GM21367 (cell line): ENCODE measurements around the gene PDCD1.
"Not testable (repeated sequence)": the region's sequence is repeated elsewhere in the genome, so short reads cannot be mapped to it uniquely, and the experiment has no call there.

Experiments used
- ATAC-seq: cut with Tn5 transposase; IDR thresholded peaks from one replicate; pipeline ENCODE4 v1.9.1; 2021; ENCODE audit not compliant: unreplicated experiment

The PDCD1 gene

DNA sequence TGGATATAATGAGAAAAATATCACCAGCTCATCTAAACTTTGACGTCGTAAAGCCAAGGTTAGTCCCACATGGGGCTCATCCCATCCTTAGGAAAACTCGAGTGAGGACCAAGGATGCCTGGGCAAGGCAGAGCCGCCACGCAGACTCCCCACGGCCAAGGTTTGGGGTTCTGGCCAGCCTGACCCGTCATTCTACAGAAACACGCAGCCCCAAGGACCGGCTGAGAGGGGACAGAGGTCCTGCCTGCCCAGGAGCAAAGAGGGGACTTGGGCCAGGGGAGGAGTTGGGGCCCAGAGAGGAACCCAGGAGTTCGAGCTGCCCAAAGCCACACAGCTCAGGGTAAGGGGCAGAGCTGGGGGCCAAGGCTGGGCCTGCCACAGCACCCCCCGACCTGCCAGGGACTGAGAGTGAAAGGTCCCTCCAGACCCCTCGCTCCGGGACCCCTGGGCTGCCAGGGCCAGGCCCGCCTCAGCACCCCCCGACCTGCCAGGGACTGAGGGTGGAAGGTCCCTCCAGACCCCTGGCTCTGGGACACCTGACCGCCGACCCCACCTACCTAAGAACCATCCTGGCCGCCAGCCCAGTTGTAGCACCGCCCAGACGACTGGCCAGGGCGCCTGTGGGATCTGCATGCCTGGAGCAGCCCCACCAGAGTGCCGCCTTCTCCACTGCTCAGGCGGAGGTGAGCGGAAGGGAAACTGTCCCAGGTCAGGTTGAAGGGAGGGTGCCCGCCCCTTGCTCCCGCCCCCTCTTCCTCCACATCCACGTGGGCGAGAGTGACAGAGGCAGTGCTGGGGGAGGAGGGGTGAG is at the start of gene PDCD1:
PDCD1 (minus strand) TSS at position 689 of the 811 bp plus-strand sequence; CDS start at position 633, 56 bp downstream.
- no peak for ATAC-seq

DNA sequence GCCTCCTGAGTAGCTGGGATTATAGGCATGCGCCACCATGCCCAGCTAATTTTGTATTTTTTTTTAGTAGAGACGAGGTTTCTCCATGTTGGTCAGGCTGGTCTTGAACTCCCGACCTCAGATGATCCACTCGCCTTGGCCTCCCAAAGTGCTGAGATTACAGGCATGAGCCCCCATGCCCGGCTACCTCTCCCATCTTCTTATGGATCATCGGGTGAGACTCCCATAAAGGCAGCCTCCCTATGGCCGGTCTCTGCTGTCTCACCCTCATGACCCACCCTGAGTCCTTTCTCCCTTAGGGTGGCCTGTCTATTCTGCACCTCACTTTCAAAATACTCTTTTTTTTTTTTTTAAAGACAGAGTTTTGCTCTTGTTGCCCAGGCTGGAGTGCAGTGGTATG is 49.1 kb upstream of the PDCD1 start:
- ATAC-seq: not testable (repeated sequence)

DNA sequence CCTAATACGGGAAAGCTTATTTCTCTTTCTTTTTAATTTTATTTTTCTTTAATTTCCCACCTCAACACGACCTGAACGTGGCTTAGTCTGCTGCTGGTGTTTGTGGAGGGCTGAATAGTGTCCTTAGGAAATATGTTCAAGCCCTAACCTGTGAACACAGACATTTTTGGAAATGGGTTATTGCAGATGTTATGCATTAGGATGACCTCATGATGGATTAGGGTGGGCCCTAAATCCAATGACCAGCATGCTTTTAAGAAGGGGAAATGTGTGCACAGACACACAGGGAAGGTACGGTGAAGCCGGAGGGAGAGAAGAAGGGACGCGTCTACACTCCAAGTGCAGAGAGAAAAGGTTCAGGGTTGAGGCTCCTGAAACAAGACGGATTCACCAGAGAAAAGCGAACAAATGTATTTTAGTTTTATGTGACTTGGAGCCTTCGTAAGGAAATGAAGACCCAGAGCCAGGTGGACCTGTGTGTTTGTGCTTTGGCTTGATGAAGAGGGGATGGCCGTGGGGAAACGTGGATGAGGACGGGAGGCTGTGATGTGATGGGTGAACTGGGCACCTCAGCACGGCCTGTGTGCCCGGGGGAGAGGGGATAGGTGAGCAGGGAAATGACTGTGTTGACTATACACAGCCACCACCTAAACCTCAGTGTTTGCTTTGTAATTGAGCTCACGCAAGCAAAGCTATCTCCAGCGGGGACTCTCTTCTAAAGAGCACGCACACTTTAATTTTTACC is 48.3 kb upstream of the PDCD1 start:
- ATAC-seq: no peak

DNA sequence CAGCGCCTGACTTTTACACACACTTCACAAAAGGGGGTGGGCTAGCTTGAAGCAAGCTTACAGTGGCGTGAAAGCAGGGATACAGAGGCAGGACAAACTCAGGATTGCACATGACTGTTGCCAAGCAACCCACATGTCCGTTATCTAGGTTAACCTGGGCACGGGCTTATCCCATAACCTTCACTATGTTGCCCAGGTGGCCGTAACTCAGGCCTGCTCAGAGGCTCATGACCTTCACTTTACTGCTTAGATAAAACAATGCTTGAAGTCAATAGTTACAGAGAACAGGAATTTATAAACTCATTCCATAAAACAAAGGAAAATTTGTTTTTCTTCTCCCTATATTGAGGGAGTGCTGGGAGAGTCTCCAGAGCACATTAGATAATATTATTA is 47.7 kb upstream of the PDCD1 start:
- ATAC-seq: not testable (repeated sequence)

DNA sequence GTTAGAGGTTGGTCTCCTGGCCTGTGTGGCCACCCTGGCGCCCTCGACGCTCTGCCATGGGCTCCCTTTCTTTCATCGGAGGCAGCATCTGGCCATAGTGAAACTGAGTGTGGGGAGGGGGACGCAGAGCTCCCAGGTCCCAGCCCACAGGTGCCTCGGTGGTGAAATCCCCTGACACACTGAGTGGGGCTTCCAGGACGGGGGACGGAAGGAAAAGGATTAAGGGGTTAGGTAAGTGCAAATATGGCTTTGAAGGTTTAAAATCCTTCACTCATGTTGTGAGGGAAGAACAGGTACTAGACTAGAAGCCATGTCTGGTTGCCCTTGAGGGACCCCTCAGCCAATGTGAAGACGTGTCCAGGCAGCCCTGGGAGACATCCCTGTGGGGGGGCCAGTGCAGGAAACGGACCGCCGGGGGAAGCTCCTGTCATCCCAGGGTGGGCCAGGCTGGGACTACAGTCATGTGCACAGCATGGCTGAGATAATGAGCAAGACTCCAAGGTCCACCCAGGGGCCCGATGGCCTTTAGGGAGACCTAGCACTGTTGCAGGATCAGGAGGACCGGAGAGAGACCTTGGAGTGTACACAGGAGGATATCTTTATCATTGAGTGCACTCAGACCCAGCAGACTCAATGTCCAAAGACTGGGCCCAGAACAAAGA is 47.2 kb upstream of the PDCD1 start:
- no peak for ATAC-seq

DNA sequence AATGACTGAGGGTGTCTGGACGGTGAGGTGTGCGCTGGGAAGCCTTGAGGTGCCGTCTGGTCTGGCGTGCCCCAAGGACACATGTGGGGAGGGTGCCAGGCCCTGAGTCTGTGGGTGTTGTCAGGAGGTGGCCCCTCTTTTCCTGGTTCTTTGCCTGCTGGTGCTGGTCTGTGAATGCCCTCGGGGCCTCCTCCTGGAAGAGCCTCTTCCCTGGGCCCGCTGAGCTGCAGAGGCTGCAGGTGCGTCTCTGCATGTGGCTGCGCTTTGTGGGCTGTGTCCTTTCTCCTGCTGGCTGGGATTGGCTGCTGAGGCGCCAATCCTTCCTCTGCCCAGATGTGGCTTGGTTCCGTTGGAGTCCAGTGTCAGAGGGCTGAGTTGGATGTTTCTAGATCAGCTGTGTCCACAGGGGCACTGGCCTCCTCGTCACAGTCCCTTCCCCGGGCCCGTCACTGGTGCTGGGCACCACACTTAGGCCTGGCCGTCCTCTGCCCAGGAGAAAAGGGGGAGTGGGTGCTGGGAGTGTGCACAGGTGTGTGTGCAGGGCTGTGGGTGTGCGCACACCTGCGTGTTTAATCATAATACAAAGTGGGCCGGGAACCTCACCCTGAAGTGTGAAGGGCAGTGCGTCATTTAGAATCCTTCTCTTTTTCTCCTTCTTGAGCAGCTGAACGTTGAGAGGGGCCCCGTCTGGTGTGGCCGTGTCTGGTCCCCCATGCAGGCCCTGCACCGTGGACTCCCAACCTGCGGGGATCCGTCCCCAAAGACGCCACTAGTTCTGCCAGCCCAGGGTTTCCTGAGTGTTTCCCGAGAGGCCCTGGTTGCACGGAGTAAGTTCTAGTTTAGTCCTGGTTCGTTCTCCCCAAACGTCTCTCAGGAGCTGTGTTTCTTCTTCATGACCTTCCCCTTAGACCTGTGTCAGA is 46.4 kb upstream of the PDCD1 start:
- no peak for ATAC-seq

DNA sequence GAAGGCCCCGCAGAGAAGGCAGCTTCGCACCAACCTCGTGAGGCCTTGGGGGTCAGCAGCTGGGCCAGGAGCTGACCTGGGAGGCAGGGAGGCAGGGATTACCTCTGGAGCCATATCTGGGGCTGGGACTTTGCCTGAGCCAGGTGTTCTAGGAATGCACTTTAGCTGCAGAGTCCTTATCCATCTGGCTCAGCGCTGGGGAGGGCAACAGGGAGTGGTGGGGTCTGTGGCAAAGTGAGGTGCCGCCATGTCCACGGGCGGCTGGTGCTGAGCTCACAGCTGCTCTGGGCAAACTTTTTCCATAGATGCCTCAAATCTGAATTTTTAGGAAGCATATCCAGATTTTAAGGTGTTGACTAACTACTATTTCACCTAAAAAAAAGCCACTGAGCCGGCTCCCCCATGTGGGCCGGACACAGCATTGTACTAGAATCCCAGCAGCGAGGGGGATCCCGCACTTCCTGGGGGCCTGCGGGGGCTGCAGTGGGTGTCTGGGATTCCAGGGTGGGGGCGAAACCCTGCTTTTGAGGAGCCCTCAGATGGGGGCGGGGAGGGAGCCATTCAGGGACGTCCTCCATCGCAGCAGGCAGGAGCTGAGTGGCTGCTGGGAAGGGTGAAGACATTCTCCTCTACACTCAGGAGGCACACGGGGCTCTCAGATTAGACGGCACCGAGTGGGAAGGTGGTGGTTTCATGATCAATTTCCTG is 45.5 kb upstream of the PDCD1 start:
- ATAC-seq: no peak

DNA sequence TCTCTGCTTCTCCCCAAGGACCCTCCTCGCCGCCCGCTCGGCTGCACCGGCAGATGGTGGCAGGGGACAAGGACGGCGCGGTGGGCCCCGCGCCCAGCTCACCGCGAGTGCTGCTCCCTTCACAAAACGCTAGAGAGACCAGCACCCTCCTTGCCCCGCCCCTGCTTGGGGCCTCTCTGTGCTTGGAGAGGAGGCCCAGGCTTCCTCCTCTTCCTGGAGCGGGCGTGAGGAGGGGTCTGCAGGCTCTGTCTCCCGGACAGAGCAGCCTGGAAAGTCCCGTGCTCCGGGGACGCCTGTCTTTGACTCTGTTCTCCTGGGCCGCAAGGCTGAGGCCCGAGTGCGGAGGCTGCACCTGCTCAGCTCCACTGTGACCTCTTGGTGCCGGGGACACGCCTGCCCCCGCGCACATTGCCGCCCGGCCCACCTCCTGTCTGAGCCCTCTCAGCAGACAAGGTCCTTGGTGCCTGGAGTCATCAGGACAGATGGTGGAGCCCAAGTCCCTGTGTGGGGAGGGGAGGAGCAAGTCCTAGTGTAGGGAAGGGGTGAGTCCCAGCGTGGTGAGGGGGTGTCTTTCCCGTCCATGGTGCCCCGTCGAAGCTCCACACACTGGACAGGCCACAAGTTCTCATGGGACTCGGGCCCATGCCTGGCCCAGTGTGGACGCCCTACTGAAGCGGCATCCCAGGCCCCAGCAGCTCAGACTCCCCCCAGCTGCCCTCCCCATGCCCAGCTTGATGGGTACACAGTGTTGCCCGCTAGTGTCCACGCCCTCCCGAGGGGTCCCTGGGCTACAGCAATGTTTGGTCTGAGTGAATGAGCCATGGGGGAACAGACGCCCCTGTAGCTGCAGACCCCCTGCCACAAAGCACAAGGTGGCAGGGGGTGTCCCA is 44.7 kb upstream of the PDCD1 start:
- ATAC-seq: no peak

DNA sequence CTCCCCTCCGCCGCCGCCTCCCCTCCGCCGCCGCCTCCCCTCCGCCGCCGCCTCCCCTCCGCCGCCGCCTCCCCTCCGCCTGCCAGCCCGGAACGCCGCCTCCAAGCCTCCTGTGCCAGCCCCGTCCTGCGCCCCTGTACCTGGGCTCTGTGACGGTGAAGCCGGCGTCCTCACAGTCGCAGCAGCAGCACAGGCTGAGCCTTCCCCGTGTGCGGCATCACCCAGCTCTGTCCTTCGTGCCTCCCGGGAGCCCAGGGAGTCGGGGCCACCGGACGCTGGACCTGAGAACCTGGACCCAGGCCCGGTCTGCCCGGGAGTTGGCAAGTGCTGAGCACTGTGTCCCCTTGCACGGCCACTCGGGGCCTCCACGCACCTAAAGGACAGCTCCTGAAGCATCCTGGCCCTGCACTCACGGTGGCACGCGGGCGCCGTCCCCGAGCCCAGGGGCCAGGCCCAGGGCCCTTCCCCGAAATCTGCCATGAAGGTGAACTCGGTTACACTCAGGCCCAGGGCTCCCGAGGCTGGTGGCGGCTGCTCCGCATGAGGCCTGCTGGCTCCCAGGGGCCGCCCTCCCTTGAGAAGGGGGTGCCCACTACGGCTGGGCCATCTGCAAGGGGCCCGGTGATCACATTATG is 43.8 kb upstream of the PDCD1 start:
- ATAC-seq: no peak

DNA sequence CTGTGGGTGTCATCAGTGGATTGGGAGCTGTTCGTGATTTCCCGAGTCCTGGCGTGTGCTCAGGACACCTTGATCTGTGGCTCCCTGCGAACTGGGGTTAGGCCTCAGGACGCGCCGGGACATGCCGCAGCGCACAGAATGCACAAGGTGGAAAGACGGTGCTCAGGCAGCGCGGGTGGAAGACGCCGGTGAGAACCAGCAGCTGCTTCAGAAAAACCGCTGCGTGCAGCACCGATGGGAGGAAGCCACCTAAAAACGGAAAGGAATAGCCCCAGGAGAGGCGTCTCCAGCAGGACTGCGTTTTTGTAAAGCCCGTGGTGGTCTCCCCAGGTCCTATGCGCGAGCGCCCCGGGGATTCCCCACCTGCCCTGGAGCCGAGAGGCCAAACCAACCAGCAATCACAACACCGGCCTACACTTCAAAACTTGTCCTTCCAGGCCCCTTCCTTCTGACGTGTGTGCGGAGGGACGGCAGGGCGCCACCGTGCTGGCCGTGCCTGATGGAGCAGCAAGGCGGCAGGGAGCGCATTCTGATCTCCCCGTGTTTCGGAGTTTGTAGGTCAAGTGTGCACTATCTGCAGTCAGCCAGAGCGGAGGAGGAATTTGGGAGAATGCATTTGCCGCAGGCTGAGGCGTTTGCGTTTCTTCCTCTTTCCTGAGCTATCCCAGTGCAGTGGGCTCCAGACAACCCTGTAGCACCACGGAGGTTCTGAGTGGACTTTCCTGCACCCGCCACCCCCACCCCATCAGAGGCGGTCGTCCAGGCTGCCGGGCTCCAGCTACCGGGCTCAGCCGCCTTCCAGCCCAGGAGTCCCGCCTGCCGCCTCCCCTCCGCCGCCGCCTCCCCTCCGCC is 43.0 kb upstream of the PDCD1 start:
- no peak for ATAC-seq

DNA sequence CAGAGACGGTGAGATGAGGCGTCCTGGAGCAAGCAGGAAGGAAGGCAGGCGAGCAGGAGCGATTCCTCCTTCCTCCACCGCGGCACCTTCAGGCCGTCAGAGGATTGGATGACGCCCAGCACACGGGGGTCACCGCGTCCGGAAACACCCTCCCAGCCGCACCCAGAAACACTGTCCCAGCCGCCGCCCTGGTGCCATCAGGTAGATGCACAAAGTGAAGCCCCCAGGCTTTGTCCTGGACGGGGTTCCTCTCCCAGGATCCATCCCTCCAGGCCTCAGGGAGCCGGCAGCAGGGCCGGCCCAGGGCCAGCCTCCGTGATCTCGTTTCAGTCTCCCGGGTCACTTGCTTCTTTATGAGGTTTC is 42.3 kb upstream of the PDCD1 start:
- ATAC-seq: no peak

DNA sequence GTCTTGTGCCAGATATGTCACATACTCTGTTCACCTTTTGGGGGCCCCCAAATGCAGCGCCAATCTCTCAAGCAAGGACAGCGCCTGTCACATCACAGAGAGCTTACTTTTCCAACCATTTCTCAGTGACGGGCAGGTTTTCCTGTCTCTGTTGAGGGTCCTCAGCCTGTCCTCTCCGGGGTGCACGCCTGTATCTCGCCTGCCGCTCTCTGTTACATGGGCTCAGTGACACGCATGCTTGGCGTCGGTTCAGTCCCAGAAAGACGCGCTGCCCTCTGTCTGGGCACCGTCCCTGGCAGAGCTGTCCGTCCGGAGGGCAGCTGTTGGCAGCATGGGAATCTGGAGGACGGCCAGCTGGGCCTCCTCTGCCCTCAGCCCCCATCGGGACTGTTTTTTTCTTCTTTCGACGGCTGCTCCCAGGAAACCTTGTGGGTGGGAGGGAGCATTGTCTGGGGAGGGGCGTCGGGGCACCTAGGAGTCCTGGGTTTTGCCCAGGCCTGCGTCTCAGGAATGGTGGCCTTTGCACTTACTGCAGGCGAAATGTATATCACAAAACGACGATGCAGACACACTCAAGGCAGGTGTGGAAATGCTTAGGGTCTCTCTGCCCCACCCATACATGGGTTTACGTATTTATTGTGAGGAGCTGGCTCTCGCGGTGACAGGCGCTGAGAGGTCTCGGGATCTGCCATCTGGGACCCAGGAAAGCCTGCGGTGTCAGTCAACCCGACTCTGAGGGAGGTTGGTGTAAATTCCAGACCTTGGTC is 41.7 kb upstream of the PDCD1 start:
- ATAC-seq: no peak

DNA sequence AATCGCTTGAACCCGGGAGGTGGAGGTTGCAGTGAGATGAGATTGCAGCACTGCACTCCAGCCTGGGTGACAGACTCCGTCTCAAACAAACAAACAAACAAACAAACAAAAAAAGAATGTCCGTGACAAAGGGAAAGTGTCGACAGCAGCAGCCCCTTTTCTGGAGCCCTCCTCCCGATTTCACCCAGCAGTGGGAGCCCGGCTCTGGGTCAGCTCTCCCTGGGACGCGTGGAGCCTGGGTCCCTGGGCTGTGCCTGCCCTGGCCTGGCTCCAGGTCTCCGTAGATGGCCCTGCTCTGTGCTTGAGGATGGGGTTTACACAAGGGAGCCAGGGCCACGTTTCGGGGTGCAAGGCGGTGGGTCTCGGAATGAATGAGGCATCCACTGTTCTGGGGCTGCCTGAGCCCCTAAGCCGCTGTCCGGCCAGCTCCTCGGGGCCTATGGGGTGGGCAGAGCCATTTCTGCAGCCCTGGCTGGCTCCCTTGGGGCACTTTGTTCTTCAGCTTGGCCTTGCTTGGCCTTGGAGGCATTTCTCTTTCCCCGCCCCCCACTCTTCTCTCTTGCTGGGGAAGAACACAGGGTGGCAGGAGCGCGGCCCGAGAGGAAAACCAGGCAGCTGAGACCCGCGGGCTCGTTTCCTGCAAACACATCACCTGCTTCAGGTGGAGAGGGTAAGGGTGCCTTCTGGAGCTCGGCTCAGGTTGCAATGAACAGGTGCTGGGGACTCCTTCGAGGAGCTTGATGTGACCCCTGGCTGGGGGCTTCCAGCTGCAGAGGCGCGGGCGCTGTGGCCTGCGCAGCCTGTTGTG is 40.0 kb upstream of the PDCD1 start:
- ATAC-seq: no peak

DNA sequence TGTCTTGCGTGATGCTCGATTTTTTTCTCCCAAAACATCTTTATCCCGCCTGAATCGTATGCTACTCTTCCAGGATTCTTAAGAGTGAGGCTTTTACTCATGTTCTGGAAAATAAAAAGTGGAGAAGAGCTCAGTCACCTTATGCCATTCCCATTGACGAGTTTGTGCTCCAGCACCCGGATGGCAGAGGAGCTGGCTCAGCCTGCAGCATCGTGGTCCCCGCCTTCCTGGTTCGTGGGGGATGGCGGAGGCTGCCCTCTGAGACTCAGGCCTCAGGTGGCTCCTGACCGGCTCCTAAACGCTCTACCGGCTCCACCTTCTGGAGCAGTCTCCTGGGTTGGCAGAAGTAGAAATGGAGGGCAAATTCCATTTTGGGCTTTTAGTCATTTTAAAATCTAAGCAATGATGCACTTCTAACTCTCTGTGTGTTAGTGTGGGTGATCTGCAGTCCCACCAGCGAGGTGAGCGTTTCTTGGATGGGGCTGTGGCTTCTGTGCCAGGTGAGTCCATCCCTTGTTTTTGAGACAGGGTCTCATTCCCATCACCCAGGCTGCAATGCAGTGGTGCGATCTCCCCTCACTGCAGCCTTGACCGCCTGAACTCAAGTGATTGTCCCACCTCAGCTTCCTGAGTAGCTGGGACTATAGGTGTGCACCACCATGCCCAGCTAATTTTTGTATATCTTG is 38.7 kb upstream of the PDCD1 start:
- ATAC-seq: no peak

DNA sequence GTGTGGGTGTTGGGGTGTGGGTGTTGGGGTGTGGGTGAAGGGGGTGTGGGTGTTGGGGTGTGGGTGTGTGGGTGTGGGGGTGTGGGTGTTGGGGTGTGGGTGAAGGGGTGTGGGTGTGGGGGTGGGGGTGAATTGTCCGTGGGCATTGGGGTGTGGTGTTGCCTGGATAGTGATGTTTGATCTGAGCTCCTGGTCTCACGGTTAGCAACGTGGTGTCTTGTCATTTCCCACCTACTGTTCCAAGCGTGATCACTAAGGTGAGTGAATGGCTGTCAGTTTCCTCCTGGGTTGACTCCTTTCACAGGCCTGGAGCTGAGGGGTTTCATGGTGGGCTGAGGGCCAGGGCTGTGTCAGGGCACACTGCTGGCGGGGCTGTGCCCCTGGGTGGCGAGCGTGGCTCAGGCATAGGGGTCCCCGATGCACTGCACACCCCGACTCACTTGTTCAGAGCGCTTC is 38.1 kb upstream of the PDCD1 start:
- ATAC-seq: no peak
